H1 (cell line): ENCODE results near the gene AKIRIN1. TPM values are rescaled to one million over a fixed set of nuclear protein-coding genes. Genes with fewer than 3 reads are reported as not detected.

Experiments used
- CTCF ChIA-PET: fragments of 300-600 bp; sonication (Branson Sonifier 250); formaldehyde crosslinking; loops from one replicate; lab custom pipeline; 2021; ENCODE audit not compliant: partially characterized antibody; lab: Charles Lee
- POLR2A ChIA-PET: fragments of 300-600 bp; sonication (Branson Sonifier 250); formaldehyde crosslinking; loops from one replicate; lab custom pipeline; 2021; ENCODE audit warnings: inconsistent platforms; ENCODE audit not compliant: partially characterized antibody; lab: Charles Lee
- DNase-seq, 2 experiments: peaks; one replicate each; pipeline versions ENCODE4 v3.0.0 to v3.0.0-alpha.2; 2010 to 2022; ENCODE audit warnings: low spot score in 2 of 2, low read depth in 1 of 2, mixed read lengths in 1 of 2
- FAIRE-seq: peaks from 2 replicates; lab custom pipeline; 2011; peaks lifted over from hg19 to GRCh38; lab: Jason Lieb, UNC
- H2AFZ ChIP-seq: 2 replicates; pipeline ENCODE4 v1.8.1; 2012; ENCODE audit warnings: low read length, inconsistent platforms
- H2AK5ac ChIP-seq: 2 replicates; pipeline ENCODE4 v1.6.1; 2013; ENCODE audit warnings: low read depth, low read length
- H2BK120ac ChIP-seq: replicated peaks from 2 replicates; pipeline ENCODE3; 2013; ENCODE audit warnings: low read depth, low read length, inconsistent platforms
- H2BK12ac ChIP-seq: 2 replicates; pipeline ENCODE4 v1.6.1; 2013; ENCODE audit warnings: low read depth, low read length
- H2BK15ac ChIP-seq: 2 replicates; pipeline ENCODE4 v1.6.1; 2013; ENCODE audit warnings: low read length
- H2BK20ac ChIP-seq: 2 replicates; pipeline ENCODE4 v1.6.1; 2013; ENCODE audit warnings: low read length
- H2BK5ac ChIP-seq: 2 replicates; pipeline ENCODE4 v1.6.1; 2013; ENCODE audit warnings: low read depth, low read length
- H3K14ac ChIP-seq: 2 replicates; pipeline ENCODE4 v1.6.1; 2013; ENCODE audit warnings: inconsistent platforms; ENCODE audit not compliant: insufficient read length
- H3K18ac ChIP-seq: 2 replicates; pipeline ENCODE4 v1.6.1; 2013; ENCODE audit warnings: low read length; ENCODE audit errors: extremely low read depth
- H3K23ac ChIP-seq: 2 replicates; pipeline ENCODE4 v1.6.1; 2013; ENCODE audit warnings: inconsistent platforms; ENCODE audit not compliant: insufficient read length
- H3K23me2 ChIP-seq: 2 replicates; pipeline ENCODE4 v1.6.1; 2013; ENCODE audit warnings: low read depth, low read length
- H3K27ac ChIP-seq: 2 replicates; pipeline ENCODE4 v1.6.1; 2011; ENCODE audit warnings: low read depth, low read length, inconsistent platforms
- H3K27me3 ChIP-seq, 4 experiments: replicated peaks in 1 of 4; 1 replicate in 1 of 4; 2 replicates in 3 of 4; pipeline versions ENCODE4 v1.6.1 to v1.8.1; 2011 to 2013; ENCODE audit warnings: low read length in 3 of 4, mild to moderate bottlenecking in 3 of 4, inconsistent platforms in 2 of 4, mixed read lengths in 2 of 4, moderate library complexity in 1 of 4; ENCODE audit not compliant: control insufficient read depth in 3 of 4, insufficient read depth in 3 of 4; ENCODE audit errors: extremely low read depth in 1 of 4
- H3K36me3 ChIP-seq, 4 experiments: 2 replicates each; pipeline versions ENCODE4 v1.6.1 to v1.8.1; 2011 to 2013; ENCODE audit warnings: mild to moderate bottlenecking in 4 of 4, low read length in 3 of 4, moderate library complexity in 2 of 4, control low read depth in 1 of 4, inconsistent platforms in 1 of 4; ENCODE audit not compliant: insufficient read depth in 4 of 4, control insufficient read depth in 2 of 4
- H3K4ac ChIP-seq: replicated peaks from 2 replicates; pipeline ENCODE3; 2013; ENCODE audit warnings: low read length, low read depth, mixed read lengths, inconsistent platforms; ENCODE audit not compliant: insufficient read length
- H3K4me1 ChIP-seq, 4 experiments: replicated peaks in 1 of 4; 1 replicate in 1 of 4; 2 replicates in 3 of 4; pipeline versions ENCODE4 v1.6.1 to v1.8.1; 2011 to 2013; ENCODE audit warnings: low read length in 3 of 4, inconsistent platforms in 2 of 4, mixed read lengths in 1 of 4; ENCODE audit not compliant: insufficient read depth in 4 of 4, control insufficient read depth in 3 of 4
- H3K4me2 ChIP-seq, 2 experiments: 2 replicates each; pipeline versions ENCODE4 v1.6.1 to v1.8.1; 2011 to 2013; ENCODE audit warnings: low read depth in 2 of 2, low read length in 2 of 2, control low read depth in 1 of 2, inconsistent platforms in 1 of 2, mild to moderate bottlenecking in 1 of 2; ENCODE audit not compliant: insufficient read depth in 1 of 2
- H3K4me3 ChIP-seq, 4 experiments: fragments of 200-600, 300-600 bp in 1 of 4; sonication (generic), shearing (Covaris generic), sonication (Bioruptor Twin) in 1 of 4; 2 replicates each; pipeline versions ENCODE4 v1.5.1 to v1.8.1; 2011 to 2016; ENCODE audit warnings: low read length in 4 of 4, low read depth in 3 of 4, control low read depth in 2 of 4, inconsistent platforms in 2 of 4, mild to moderate bottlenecking in 2 of 4, mixed read lengths in 1 of 4, moderate library complexity in 1 of 4; ENCODE audit not compliant: insufficient read depth in 2 of 4; ENCODE audit errors: extremely low read depth in 1 of 4
- H3K56ac ChIP-seq: replicated peaks from 2 replicates; pipeline ENCODE3; 2013; ENCODE audit warnings: low read depth, mild to moderate bottlenecking, mixed read lengths, low read length, inconsistent platforms; ENCODE audit not compliant: insufficient read length
- H3K79me1 ChIP-seq: 2 replicates; pipeline ENCODE4 v1.6.1; 2013; ENCODE audit warnings: low read depth, low read length, control low read depth
- H3K79me2 ChIP-seq, 2 experiments: 2 replicates each; pipeline versions ENCODE4 v1.6.1 to v1.8.1; 2012 to 2013; ENCODE audit warnings: low read length in 2 of 2, mild to moderate bottlenecking in 2 of 2, inconsistent platforms in 1 of 2; ENCODE audit not compliant: insufficient read depth in 2 of 2, control insufficient read depth in 1 of 2
- H3K9ac ChIP-seq, 4 experiments: replicated peaks in 1 of 4; 1 replicate in 1 of 4; 2 replicates in 3 of 4; pipeline versions ENCODE4 v1.6.1 to v1.8.1; 2011 to 2013; ENCODE audit warnings: low read depth in 3 of 4, low read length in 3 of 4, control low read depth in 2 of 4, mild to moderate bottlenecking in 2 of 4, moderate library complexity in 2 of 4, inconsistent platforms in 1 of 4; ENCODE audit errors: extremely low read depth in 1 of 4
- H3K9me3 ChIP-seq, 2 experiments: 2 replicates each; pipeline versions ENCODE4 v1.6.1 to v1.8.1; 2012 to 2013; ENCODE audit warnings: mild to moderate bottlenecking in 2 of 2, moderate library complexity in 2 of 2, control low read depth in 1 of 2, inconsistent platforms in 1 of 2, low read depth in 1 of 2, low read length in 1 of 2, mixed read lengths in 1 of 2; ENCODE audit not compliant: insufficient read depth in 2 of 2
- H4K20me1 ChIP-seq, 2 experiments: replicated peaks in 1 of 2; 2 replicates each; pipeline versions ENCODE3 to v1.8.1; 2011 to 2013; ENCODE audit warnings: inconsistent platforms in 2 of 2, low read length in 2 of 2, mild to moderate bottlenecking in 1 of 2; ENCODE audit not compliant: insufficient read depth in 2 of 2, control insufficient read depth in 1 of 2
- H4K5ac ChIP-seq: 2 replicates; pipeline ENCODE4 v1.6.1; 2013; ENCODE audit warnings: low read length, low read depth, mixed read lengths, inconsistent platforms; ENCODE audit not compliant: insufficient read length
- H4K8ac ChIP-seq: 2 replicates; pipeline ENCODE4 v1.8.0; 2013; ENCODE audit warnings: mild to moderate bottlenecking, moderate library complexity, low read length, inconsistent platforms; ENCODE audit not compliant: insufficient read depth; ENCODE audit errors: extremely low read depth
- H4K91ac ChIP-seq: replicated peaks from 2 replicates; pipeline ENCODE3; 2013; ENCODE audit warnings: low read length, mixed read lengths, inconsistent platforms; ENCODE audit not compliant: insufficient read length
- ASH2L ChIP-seq: fragments of 200-600, 300-600 bp; sonication (generic); IDR thresholded peaks from one replicate; pipeline ENCODE4 v1.7.1; 2017; ENCODE audit warnings: low read length
- CHD2 ChIP-seq: IDR thresholded peaks from 2 replicates; pipeline ENCODE4 v1.6.1; 2012; ENCODE audit warnings: low read length, improper control_type of control experiment
- CTBP2 ChIP-seq: IDR thresholded peaks from 2 replicates; pipeline ENCODE4 v1.7.0; 2011; ENCODE audit warnings: borderline replicate concordance, mild to moderate bottlenecking, moderate library complexity, mixed read lengths, low read length; ENCODE audit not compliant: insufficient read depth, insufficient read length
- GABPA ChIP-seq: IDR thresholded peaks from 2 replicates; pipeline ENCODE4 v1.6.1; 2011; ENCODE audit warnings: mild to moderate bottlenecking, low read length, moderate library complexity, borderline replicate concordance; ENCODE audit not compliant: insufficient read depth
- JUN ChIP-seq: IDR thresholded peaks from 2 replicates; pipeline ENCODE4 v1.6.1; 2011; ENCODE audit warnings: low read depth, mild to moderate bottlenecking, improper control_type of control experiment, low read length
- RNF2 ChIP-seq: fragments of 200-900, 300-1000 bp; sonication (generic); IDR thresholded peaks from 2 replicates; pipeline ENCODE4 v1.7.1; 2016; ENCODE audit warnings: borderline replicate concordance, low read depth, mild to moderate bottlenecking, antibody characterized with exemption, low read length; ENCODE audit not compliant: poor library complexity, severe bottlenecking; ENCODE audit errors: missing control alignments
- SAP30 ChIP-seq: fragments of 300-600 bp; sonication (generic); IDR thresholded peaks from 2 replicates; pipeline ENCODE4 v1.7.1; 2012; ENCODE audit warnings: low read length, moderate library complexity, mild to moderate bottlenecking, inconsistent platforms; ENCODE audit not compliant: insufficient read depth, insufficient replicate concordance
- SP2 ChIP-seq: IDR thresholded peaks from 2 replicates; pipeline ENCODE4 v1.6.1; 2012; ENCODE audit warnings: mild to moderate bottlenecking, low read length, inconsistent platforms
- SRF ChIP-seq: IDR thresholded peaks from 2 replicates; pipeline ENCODE4 v1.6.1; 2011; ENCODE audit warnings: mild to moderate bottlenecking, low read depth, low read length, moderate library complexity
- SUZ12 ChIP-seq: fragments of 200-600 bp; sonication (generic); IDR thresholded peaks from 2 replicates; pipeline ENCODE4 v1.6.1; 2012; ENCODE audit warnings: mild to moderate bottlenecking, inconsistent platforms, low read length, moderate library complexity, mixed read lengths
- TAF7 ChIP-seq: optimal IDR thresholded peaks from 2 replicates; pipeline ENCODE3; 2011; ENCODE audit warnings: low read depth, mild to moderate bottlenecking, inconsistent platforms, low read length, moderate library complexity, borderline replicate concordance
- TEAD4 ChIP-seq: IDR thresholded peaks from 2 replicates; pipeline ENCODE4 v1.6.1; 2012; ENCODE audit warnings: low read depth, low read length, inconsistent platforms, mixed read lengths
- ZNF274 ChIP-seq: IDR thresholded peaks from 2 replicates; pipeline ENCODE4 v1.7.0; 2012; ENCODE audit warnings: low read length, borderline replicate concordance; ENCODE audit errors: extremely low read depth
- WGBS, 2 experiments: shearing (Covaris generic) in 1 of 2; methylation state at CpG; one replicate each; pipeline versions ENCODE4 v1.1.6 to v1.1.7; 2013 to 2015; ENCODE audit warnings: low lambda C conversion rate in 2 of 2, mixed read lengths in 2 of 2, inconsistent platforms in 1 of 2, low coverage in 1 of 2, missing lambda C conversion rate in 1 of 2; ENCODE audit not compliant: insufficient replicate concordance in 2 of 2, insufficient coverage in 1 of 2, insufficient read length in 1 of 2; ENCODE audit errors: extremely low coverage in 1 of 2, missing lambda C conversion rate in 1 of 2; 5-methylcytosine and 5-hydroxymethylcytosine counted together
- polyA plus RNA-seq, 7 experiments: library from polyadenylated mRNA; depleted of rRNA in 3 of 7; stranded (reverse) in 5 of 7; unstranded in 2 of 7; fragments of >200 nt in 5 of 7; fragments of 200-250 nt in 2 of 7; gene quantifications; 1 replicate in 5 of 7; 2 replicates in 1 of 7; 4 replicates in 1 of 7; pipeline versions ENCODE4 v1.2.1 to v1.2.3, GENCODE V29; 2011 to 2013; ENCODE audit warnings: missing spikeins in 2 of 7, mixed read lengths in 2 of 7
- total RNA-seq: library from RNA; stranded (reverse); fragmentation: NEBNext Ultra II Directional; extraction: Animal tissue kit (Norgen Biotek cat#: 25700); gene quantifications from 2 replicates; pipeline ENCODE4 v1.2.1, GENCODE V29; 2021

AKIRIN1 gene
- total and polyA plus RNA-seq, 2 of the 8 experiments (the other 6 are each of a cell fraction or from before 2014, with no cell fraction given), result 148 to 236 TPM

DNA sequence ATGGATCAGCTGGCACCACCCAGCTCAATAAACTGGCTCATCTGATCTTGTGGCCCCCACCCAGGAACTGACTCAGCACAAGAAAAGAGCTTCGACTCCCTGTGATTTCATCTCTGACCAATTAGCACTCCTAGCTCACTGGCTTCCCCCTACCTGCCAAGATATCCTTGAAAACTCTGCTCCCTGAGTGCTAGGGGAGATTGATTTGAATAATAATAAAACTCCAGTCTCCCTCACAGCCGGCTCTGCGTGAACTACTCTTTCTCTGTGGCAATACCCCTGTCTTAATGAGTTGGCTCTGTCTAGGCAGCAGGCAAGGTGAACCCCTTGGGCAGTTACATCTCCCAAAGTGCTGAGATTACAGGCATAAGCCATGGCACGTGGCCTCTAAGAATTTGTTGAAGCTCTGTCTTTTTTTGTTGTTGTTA, 37.6 kb upstream of the AKIRIN1 start:
- H4K91ac ChIP-seq, result peak overlapping the region; percentile 65
- H4K5ac ChIP-seq, result no peak overlapping the region
- no peak overlapping the region for H3K9ac ChIP-seq
- no peak overlapping the region for H2AFZ ChIP-seq
- H3K4me3 ChIP-seq, result no peak overlapping the region
- H4K8ac ChIP-seq, result no peak overlapping the region
- no peaks in the 10 kb centered on the region for H3K23me2 ChIP-seq
- no peak overlapping the region for H3K56ac ChIP-seq
- peaks cover 0 to 7% (median 0%) of the 10 kb centered on the region in 4 experiments; a peak in 3 of 7 replicates for H3K4me1 ChIP-seq
- FAIRE-seq (peak; percentile 42), DNase-seq (peak; percentile 58 to 63)
- no peaks in the 10 kb centered on the region for H3K79me2 ChIP-seq
- no peaks in the 10 kb centered on the region for H3K79me1 ChIP-seq
- H3K27me3 ChIP-seq, result no peaks in the 10 kb centered on the region
- no peak overlapping the region for H3K4ac ChIP-seq
- no peak overlapping the region for H2BK15ac ChIP-seq
- H3K27ac ChIP-seq, result peak overlapping the region; percentile 52
- H2BK12ac ChIP-seq, result peak overlapping the region; percentile 80; the same call in 1 of the 2 replicates
- no peaks in the 10 kb centered on the region for H4K20me1 ChIP-seq
- H2BK5ac ChIP-seq, result peak overlapping the region; percentile 85; the same call in 1 of the 2 replicates
- 0 out of 2 replicates have a peak overlapping the region, but pooled peaks have one; percentile 8 for H2AK5ac ChIP-seq
- ChIA-PET CTCF (interaction anchor here (0.6 to 3.1 kb wide), 2 partner anchors 10 to 103 kb away, joined by 3 to 11 read pairs; no protein-coding TSS in a partner anchor), POLR2A (interaction anchor here (0.6 to 1.9 kb wide), 10 partner anchors 21 to 152 kb away, joined by 3 to 13 read pairs (median 4); no protein-coding TSS in a partner anchor)
- peak overlapping the region; percentile 39 to 51 for H3K4me2 ChIP-seq
- no peak overlapping the region for H3K14ac ChIP-seq
- peak overlapping the region; percentile 48 for H2BK20ac ChIP-seq
- 4% methylated on average over 4 of the region's 4 CpGs; no CpG with 5 or more reads in 1 of the 2 experiments for WGBS, 2 experiments
- peak overlapping the region; percentile 60; the same call in 1 of the 2 replicates for H3K18ac ChIP-seq
- H3K36me3 ChIP-seq, result no peaks in the 10 kb centered on the region
- H3K9me3 ChIP-seq, result no peaks in the 10 kb centered on the region
- H2BK120ac ChIP-seq, result peak overlapping the region; percentile 95
- H3K23ac ChIP-seq, result no peak overlapping the region
- TF ChIP-seq TEAD4 (no peak), CHD2 (0 out of 2 replicates have a peak, but pooled peaks have one; percentile 34), SAP30 (no peak), ZNF274 (no peak), CTBP2 (no peak), SUZ12 (no peak), ASH2L (peak; percentile 50), GABPA (no peak), RNF2 (no peak), TAF7 (no peak), SP2 (no peak), SRF (no peak), JUN (no peak)
